Thoracic aorta (tissue), 2 donors: ENCODE measurements around the gene CFAP57. TPM values are rescaled to one million over a fixed set of nuclear protein-coding genes. Genes with fewer than 3 reads are reported as not detected.

Experiments
- ATAC-seq: fragments of 150-250 bp; one replicate; pipeline ENCODE4 v1.8.0; 2017; ENCODE audit warnings: low read depth; ENCODE audit not compliant: insufficient number of reproducible peaks, low FRiP score
- DNase-seq: peaks from one replicate; pipeline ENCODE4 v3.0.0-alpha.2; 2020; ENCODE audit warnings: low spot score
- H3K27ac ChIP-seq, 2 donors: fragments of 200-600 bp; sonication (generic); 1 replicate in 1 of 2; 2 replicates in 1 of 2; pipeline ENCODE4 v1.5.1; 2016; ENCODE audit warnings: mild to moderate bottlenecking in 2 of 2, moderate library complexity in 2 of 2
- H3K27me3 ChIP-seq: fragments of 200-600 bp; sonication (generic); replicated peaks from 2 replicates; pipeline ENCODE4 v1.6.0; 2016; ENCODE audit warnings: mild to moderate bottlenecking; ENCODE audit not compliant: insufficient read depth
- H3K36me3 ChIP-seq: fragments of 200-600 bp; sonication (generic); one replicate; pipeline ENCODE4 v1.5.1; 2016
- H3K4me1 ChIP-seq, 2 donors: fragments of 200-600 bp; sonication (generic); 1 replicate in 1 of 2; 2 replicates in 1 of 2; pipeline versions ENCODE4 v1.5.1 to v1.6.0; 2016; ENCODE audit warnings: low read depth in 2 of 2, mild to moderate bottlenecking in 1 of 2; ENCODE audit not compliant: control insufficient read depth in 1 of 2
- H3K4me3 ChIP-seq: fragments of 200-600 bp; sonication (generic); 2 replicates; pipeline ENCODE4 v1.5.1; 2016; ENCODE audit warnings: mild to moderate bottlenecking
- H3K9me3 ChIP-seq: fragments of 200-600 bp; sonication (generic); 2 replicates; pipeline ENCODE4 v1.5.1; 2016
- total RNA-seq, 2 donors: library from RNA; depleted of rRNA; stranded (reverse); fragments of >200 nt; gene quantifications; one replicate each; pipeline versions ENCODE4 v1.1.0 to v1.2.3, GENCODE V29; 2016
- TF ChIP-seq, protein P1 (sequence below): fragments of 200-600 bp; sonication (generic); IDR thresholded peaks from one replicate; pipeline ENCODE4 v1.5.1; 2019; ENCODE audit warnings: antibody characterized with exemption

CFAP57 gene
- total RNA-seq, 2 donors from 2014 or later, result 0.27 to 0.42 TPM

GRCh38 chr1:43270421-43271095, 98.4 kb downstream of the CFAP57 start:
- Histone ChIP-seq H3K27me3 (no peaks in the 10 kb centered on the region), H3K4me3 (no peak overlapping the region), H3K9me3 (no peaks in the 10 kb centered on the region), H3K4me1 (no peaks in the 10 kb centered on the region), H3K27ac (no peak overlapping the region), H3K36me3 (no peaks in the 10 kb centered on the region)
- DNase-seq, result no peak
- no peak for ATAC-seq
- TF ChIP-seq, protein P1, sequence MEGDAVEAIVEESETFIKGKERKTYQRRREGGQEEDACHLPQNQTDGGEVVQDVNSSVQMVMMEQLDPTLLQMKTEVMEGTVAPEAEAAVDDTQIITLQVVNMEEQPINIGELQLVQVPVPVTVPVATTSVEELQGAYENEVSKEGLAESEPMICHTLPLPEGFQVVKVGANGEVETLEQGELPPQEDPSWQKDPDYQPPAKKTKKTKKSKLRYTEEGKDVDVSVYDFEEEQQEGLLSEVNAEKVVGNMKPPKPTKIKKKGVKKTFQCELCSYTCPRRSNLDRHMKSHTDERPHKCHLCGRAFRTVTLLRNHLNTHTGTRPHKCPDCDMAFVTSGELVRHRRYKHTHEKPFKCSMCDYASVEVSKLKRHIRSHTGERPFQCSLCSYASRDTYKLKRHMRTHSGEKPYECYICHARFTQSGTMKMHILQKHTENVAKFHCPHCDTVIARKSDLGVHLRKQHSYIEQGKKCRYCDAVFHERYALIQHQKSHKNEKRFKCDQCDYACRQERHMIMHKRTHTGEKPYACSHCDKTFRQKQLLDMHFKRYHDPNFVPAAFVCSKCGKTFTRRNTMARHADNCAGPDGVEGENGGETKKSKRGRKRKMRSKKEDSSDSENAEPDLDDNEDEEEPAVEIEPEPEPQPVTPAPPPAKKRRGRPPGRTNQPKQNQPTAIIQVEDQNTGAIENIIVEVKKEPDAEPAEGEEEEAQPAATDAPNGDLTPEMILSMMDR, result no peak

DNA sequence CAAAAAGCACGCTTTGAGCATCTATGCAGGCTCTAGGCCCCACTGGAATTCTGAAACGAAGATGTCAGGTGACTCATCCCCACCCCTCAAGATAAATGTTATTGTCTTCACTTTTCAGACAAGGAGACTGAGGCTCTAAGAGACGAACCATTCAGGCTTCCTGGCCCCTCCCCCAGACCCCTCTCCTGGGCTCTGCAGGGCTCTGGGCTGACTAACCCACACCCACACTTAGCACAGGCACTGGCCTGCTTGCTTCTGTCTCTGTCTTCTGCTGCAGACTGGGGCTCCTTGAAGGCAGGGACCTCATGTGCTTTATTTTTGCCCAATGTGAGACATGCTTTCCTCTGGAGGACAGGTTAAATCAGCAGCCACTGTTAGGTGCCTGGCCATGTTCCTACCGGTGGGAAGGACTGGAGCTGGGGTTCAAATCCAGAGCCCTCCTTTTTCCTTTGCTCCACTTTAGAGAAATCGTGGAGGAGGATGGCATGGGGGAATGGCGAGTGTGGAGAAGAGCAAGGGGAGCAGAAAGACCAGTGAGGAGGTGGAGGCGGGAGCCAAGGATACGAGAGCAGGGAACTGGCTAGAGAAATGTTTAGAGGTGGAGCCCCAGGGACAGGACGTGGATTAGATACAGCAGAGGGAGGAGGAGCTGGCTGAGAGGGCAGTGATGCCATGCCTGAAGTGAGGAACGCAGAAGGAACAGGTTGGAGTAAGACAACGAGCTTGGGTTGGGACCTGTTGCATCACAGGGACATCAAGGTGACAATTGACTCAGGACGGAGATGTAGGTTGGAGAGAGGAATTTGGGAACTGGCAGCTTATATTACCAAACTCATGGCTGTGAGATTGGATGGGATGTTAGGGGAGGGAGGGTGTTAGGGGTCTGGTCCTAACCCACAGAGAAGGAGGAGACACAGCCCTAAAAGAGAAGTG, 99.3 kb downstream of the CFAP57 start:
- Histone ChIP-seq H3K36me3 (no peaks in the 10 kb centered on the region), H3K27ac (no peak overlapping the region), H3K27me3 (no peaks in the 10 kb centered on the region), H3K4me3 (no peak overlapping the region), H3K9me3 (no peaks in the 10 kb centered on the region), H3K4me1 (no peaks in the 10 kb centered on the region)
- TF ChIP-seq, protein P1, result no peak
- DNase-seq (no peak), ATAC-seq (no peak)

- DNase-seq (no peak), ATAC-seq (no peak)
- Histone ChIP-seq H3K9me3 (no peaks in the 10 kb centered on the region), H3K4me3 (no peak overlapping the region), H3K36me3 (no peaks in the 10 kb centered on the region), H3K27me3 (no peaks in the 10 kb centered on the region), H3K4me1 (no peaks in the 10 kb centered on the region), H3K27ac (no peak overlapping the region)
- TF ChIP-seq, protein P1, result no peak
These were observed 100.0 kb downstream of the CFAP57 start for GRCh38 chr1:43272161-43272560.

DNA sequence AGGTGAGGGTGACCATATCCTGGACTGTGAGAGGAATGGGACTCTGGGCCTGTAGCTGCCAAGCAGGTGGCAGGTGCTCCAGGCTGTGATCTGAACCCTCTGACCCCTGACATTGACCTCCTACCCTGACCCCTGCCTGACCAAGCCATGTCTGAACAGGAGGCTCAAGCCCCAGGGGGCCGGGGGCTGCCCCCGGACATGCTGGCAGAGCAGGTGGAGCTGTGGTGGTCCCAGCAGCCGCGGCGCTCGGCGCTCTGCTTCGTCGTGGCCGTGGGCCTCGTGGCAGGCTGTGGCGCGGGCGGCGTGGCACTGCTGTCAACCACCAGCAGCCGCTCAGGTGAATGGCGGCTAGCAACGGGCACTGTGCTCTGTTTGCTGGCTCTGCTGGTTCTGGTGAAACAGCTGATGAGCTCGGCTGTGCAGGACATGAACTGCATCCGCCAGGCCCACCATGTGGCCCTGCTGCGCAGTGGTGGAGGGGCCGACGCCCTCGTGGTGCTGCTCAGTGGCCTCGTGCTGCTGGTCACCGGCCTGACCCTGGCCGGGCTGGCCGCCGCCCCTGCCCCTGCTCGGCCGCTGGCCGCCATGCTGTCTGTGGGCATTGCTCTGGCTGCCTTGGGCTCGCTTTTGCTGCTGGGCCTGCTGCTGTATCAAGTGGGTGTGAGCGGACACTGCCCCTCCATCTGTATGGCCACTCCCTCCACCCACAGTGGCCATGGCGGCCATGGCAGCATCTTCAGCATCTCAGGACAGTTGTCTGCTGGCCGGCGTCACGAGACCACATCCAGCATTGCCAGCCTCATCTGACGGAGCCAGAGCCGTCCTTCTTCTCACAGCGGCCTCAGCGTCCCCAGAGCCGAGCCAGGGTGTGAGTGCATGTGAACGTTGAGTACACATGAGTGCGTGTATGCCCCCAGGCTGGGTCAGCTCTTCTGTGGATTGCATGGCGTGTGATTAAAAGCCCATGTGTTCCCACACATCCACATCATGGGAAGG, 100.7 kb downstream of the CFAP57 start:
- TF ChIP-seq, protein P1, result no peak
- DNase-seq (no peak), ATAC-seq (no peak)
- Histone ChIP-seq H3K4me3 (no peak overlapping the region), H3K9me3 (no peaks in the 10 kb centered on the region), H3K4me1 (no peaks in the 10 kb centered on the region), H3K27me3 (no peaks in the 10 kb centered on the region), H3K36me3 (no peaks in the 10 kb centered on the region), H3K27ac (no peak overlapping the region)
